Endothelial cell of umbilical vein (primary cell): ENCODE measurements around the gene MASP2.

ENCODE experiments used
- MYC ChIP-seq: IDR thresholded peaks from one replicate; pipeline ENCODE4 v1.6.1; 2011; ENCODE audit warnings: mild to moderate bottlenecking, low read depth, low read length
- POLR2A ChIP-seq: IDR thresholded peaks from 2 replicates; pipeline ENCODE4 v1.6.1; 2012; ENCODE audit warnings: low read depth, mild to moderate bottlenecking, control low read depth, low read length
- POLR2AphosphoS5 ChIP-seq: IDR thresholded peaks from 2 replicates; pipeline ENCODE4 v1.6.1; 2012; ENCODE audit warnings: low read depth, mild to moderate bottlenecking, control low read depth, low read length, moderate library complexity; ENCODE audit not compliant: insufficient read depth
- TF ChIP-seq, protein P1 (sequence below), 2 donors: IDR thresholded peaks; 1 replicate in 1 of 2; 2 replicates in 1 of 2; pipeline ENCODE4 v1.5.1; 2011; ENCODE audit warnings: low read length in 2 of 2, mild to moderate bottlenecking in 2 of 2, moderate library complexity in 2 of 2, control low read depth in 1 of 2, inconsistent platforms in 1 of 2, low read depth in 1 of 2; ENCODE audit not compliant: insufficient read depth in 1 of 2; ENCODE audit errors: extremely low read depth in 1 of 2

DNA sequence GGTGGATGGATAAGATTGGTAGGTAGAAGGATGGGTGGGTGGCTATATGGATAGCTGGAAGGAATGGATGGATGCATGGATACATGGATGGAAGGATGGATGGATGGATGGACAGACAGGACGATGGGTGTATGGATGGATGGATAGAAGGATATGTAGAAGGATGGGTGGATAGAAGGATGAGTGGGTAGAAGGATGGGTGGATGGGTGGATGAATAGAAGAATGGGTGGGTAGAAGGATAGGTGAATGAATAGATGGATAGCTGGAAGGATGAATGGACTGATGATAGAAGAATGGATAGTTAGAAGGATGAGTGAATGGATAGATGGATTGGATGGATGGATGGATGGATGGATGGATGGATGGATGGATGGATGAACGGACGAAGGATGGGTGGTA lies 5.0 kb downstream of the MASP2 start:
- TF ChIP-seq, protein P1, sequence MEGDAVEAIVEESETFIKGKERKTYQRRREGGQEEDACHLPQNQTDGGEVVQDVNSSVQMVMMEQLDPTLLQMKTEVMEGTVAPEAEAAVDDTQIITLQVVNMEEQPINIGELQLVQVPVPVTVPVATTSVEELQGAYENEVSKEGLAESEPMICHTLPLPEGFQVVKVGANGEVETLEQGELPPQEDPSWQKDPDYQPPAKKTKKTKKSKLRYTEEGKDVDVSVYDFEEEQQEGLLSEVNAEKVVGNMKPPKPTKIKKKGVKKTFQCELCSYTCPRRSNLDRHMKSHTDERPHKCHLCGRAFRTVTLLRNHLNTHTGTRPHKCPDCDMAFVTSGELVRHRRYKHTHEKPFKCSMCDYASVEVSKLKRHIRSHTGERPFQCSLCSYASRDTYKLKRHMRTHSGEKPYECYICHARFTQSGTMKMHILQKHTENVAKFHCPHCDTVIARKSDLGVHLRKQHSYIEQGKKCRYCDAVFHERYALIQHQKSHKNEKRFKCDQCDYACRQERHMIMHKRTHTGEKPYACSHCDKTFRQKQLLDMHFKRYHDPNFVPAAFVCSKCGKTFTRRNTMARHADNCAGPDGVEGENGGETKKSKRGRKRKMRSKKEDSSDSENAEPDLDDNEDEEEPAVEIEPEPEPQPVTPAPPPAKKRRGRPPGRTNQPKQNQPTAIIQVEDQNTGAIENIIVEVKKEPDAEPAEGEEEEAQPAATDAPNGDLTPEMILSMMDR (IDR thresholded peaks at IDR 0.05; ENCODE audit: extremely low read depth in 1 of 2, insufficient read depth in 1 of 2, low read depth in 1 of 2, low read length in 2 of 2): no peak
- TF ChIP-seq POLR2AphosphoS5: no peak
- TF ChIP-seq POLR2A: no peak
- no peak for TF ChIP-seq MYC
